ENCODE data around the gene GRM8. TPM values are rescaled to one million over a fixed set of nuclear protein-coding genes. Genes with fewer than 3 reads are reported as not detected.

GRM8 gene
- total RNA-seq, 1 experiment from 2014 or later = not detected

DNA sequence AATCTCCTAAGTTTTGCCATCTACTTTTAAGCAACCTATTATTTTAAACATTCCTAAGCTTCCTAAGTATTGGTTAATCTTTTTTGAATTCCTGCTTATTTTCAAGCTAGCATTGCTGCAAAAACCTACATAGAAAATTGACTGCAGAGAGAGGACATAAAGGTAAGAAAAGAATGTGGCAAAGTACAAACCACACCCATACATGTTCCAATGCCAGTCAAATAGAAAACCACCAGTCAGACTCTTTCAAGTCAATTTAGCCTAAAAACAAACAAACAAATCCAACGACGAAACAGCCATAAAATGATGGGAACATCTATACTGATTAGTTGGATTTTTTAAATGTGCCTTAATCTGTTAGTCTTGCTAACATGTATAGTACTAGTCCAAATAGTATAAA, 804.8 kb downstream of the GRM8 start:
- ATAC-seq = no peak
- no peaks in the 10 kb centered on the region for H3K36me3 ChIP-seq (ENCODE audit: control insufficient read depth, insufficient read depth, low read length)
- TF ChIP-seq, protein P1, sequence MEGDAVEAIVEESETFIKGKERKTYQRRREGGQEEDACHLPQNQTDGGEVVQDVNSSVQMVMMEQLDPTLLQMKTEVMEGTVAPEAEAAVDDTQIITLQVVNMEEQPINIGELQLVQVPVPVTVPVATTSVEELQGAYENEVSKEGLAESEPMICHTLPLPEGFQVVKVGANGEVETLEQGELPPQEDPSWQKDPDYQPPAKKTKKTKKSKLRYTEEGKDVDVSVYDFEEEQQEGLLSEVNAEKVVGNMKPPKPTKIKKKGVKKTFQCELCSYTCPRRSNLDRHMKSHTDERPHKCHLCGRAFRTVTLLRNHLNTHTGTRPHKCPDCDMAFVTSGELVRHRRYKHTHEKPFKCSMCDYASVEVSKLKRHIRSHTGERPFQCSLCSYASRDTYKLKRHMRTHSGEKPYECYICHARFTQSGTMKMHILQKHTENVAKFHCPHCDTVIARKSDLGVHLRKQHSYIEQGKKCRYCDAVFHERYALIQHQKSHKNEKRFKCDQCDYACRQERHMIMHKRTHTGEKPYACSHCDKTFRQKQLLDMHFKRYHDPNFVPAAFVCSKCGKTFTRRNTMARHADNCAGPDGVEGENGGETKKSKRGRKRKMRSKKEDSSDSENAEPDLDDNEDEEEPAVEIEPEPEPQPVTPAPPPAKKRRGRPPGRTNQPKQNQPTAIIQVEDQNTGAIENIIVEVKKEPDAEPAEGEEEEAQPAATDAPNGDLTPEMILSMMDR (IDR thresholded peaks at IDR 0.05) = no peak
- TF ChIP-seq, protein P2, sequence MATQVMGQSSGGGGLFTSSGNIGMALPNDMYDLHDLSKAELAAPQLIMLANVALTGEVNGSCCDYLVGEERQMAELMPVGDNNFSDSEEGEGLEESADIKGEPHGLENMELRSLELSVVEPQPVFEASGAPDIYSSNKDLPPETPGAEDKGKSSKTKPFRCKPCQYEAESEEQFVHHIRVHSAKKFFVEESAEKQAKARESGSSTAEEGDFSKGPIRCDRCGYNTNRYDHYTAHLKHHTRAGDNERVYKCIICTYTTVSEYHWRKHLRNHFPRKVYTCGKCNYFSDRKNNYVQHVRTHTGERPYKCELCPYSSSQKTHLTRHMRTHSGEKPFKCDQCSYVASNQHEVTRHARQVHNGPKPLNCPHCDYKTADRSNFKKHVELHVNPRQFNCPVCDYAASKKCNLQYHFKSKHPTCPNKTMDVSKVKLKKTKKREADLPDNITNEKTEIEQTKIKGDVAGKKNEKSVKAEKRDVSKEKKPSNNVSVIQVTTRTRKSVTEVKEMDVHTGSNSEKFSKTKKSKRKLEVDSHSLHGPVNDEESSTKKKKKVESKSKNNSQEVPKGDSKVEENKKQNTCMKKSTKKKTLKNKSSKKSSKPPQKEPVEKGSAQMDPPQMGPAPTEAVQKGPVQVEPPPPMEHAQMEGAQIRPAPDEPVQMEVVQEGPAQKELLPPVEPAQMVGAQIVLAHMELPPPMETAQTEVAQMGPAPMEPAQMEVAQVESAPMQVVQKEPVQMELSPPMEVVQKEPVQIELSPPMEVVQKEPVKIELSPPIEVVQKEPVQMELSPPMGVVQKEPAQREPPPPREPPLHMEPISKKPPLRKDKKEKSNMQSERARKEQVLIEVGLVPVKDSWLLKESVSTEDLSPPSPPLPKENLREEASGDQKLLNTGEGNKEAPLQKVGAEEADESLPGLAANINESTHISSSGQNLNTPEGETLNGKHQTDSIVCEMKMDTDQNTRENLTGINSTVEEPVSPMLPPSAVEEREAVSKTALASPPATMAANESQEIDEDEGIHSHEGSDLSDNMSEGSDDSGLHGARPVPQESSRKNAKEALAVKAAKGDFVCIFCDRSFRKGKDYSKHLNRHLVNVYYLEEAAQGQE (IDR thresholded peaks at IDR 0.05; ENCODE audit: insufficient read depth in 1 of 2, low read depth in 2 of 2, low read length in 1 of 2) = no peak
- no peak for TF ChIP-seq TCF7L2 (IDR thresholded peaks at IDR 0.05; ENCODE audit: low read depth, low read length)
- H3K27me3 ChIP-seq (ENCODE audit: control insufficient read depth, insufficient read depth, low read length) = no peaks in the 10 kb centered on the region
- no peaks in the 10 kb centered on the region for H3K4me1 ChIP-seq (ENCODE audit: control insufficient read depth, insufficient read depth, low read length)
- in situ Hi-C loops (cut with HindIII; ENCODE audit: low pct_unique_long_range_greater_than_20kb, low sequenced_read_pairs) (no loop called here), intact Hi-C loops (cut with micrococcal nuclease; ENCODE audit: unreplicated experiment) (no loop called here)
- no peaks in the 10 kb centered on the region for H3K9me3 ChIP-seq (ENCODE audit: control insufficient read depth, insufficient read depth, low read depth, low read length)
- H3K27ac ChIP-seq (ENCODE audit: low read length) = no peak overlapping the region
- ChIA-PET CTCF (no interaction called here), POLR2A (no interaction called here)
- BruUV-seq (replicated peaks) = no TSS peak
- H3K4me3 ChIP-seq (ENCODE audit: low read depth in 2 of 2, low read length in 2 of 2) = no peak overlapping the region
- no peak for DNase-seq (ENCODE audit: low read depth, low spot score)

DNA sequence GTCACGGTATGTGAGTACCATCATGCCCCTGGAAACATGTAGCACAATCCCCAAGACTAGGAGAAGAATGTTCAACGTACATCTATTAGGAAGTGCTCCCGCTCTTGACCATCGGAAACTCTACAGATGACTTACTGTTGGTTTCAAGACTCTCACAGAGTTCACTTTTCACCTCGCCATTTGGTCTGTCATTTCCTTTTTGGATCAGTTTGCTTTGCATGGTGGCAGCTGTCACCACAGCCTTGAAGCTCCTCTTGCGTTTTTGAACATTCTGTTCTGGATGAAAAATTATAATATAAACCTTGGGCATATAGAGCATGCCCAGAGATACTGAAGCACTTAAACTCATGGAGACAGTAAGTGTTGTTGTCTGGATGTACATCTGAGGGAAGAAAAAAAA, 806.8 kb downstream of the GRM8 start:
- H3K27me3 ChIP-seq (ENCODE audit: control insufficient read depth, insufficient read depth, low read length) = no peaks in the 10 kb centered on the region
- in situ Hi-C loops (cut with HindIII; ENCODE audit: low pct_unique_long_range_greater_than_20kb, low sequenced_read_pairs) (no loop called here), intact Hi-C loops (cut with micrococcal nuclease; ENCODE audit: unreplicated experiment) (no loop called here)
- no peaks in the 10 kb centered on the region for H3K4me1 ChIP-seq (ENCODE audit: control insufficient read depth, insufficient read depth, low read length)
- no peak overlapping the region for H3K27ac ChIP-seq (ENCODE audit: low read length)
- DNase-seq (ENCODE audit: low read depth, low spot score) (no peak), ATAC-seq (no peak)
- no peak overlapping the region for H3K4me3 ChIP-seq (ENCODE audit: low read depth in 2 of 2, low read length in 2 of 2)
- H3K9me3 ChIP-seq (ENCODE audit: control insufficient read depth, insufficient read depth, low read depth, low read length) = no peaks in the 10 kb centered on the region
- ChIA-PET CTCF (no interaction called here), POLR2A (no interaction called here)
- H3K36me3 ChIP-seq (ENCODE audit: control insufficient read depth, insufficient read depth, low read length) = no peaks in the 10 kb centered on the region
- no TSS peak for BruUV-seq (replicated peaks)
- no peak for TF ChIP-seq TCF7L2 (IDR thresholded peaks at IDR 0.05; ENCODE audit: low read depth, low read length)
- no peak for TF ChIP-seq POLR2AphosphoS5 (IDR thresholded peaks at IDR 0.05; ENCODE audit: low read depth, low read length)
- TF ChIP-seq, protein P1 (IDR thresholded peaks at IDR 0.05) = no peak
- TF ChIP-seq SIN3A (IDR thresholded peaks at IDR 0.05; ENCODE audit: borderline replicate concordance, insufficient read depth, low read depth, low read length) = no peak
- TF ChIP-seq, protein P2 (IDR thresholded peaks at IDR 0.05; ENCODE audit: insufficient read depth in 1 of 2, low read depth in 2 of 2, low read length in 1 of 2) = no peak
